Suprapubic skin (tissue), 4 donors: ENCODE data around the gene ARPC5. TPM values are rescaled to one million over a fixed set of nuclear protein-coding genes. Genes with fewer than 3 reads are reported as not detected.

Source experiments
- DNase-seq, 2 donors: peaks; one replicate each; pipeline ENCODE4 v3.0.0-alpha.2; 2019; ENCODE audit warnings: low spot score in 2 of 2
- H3K27ac ChIP-seq: fragments of 200-600 bp; sonication (generic); one replicate; pipeline ENCODE4 v1.5.1; 2019
- H3K27me3 ChIP-seq: fragments of 200-600 bp; sonication (generic); one replicate; pipeline ENCODE4 v1.5.1; 2019
- H3K36me3 ChIP-seq: fragments of 200-600 bp; sonication (generic); one replicate; pipeline ENCODE4 v1.5.1; 2019
- H3K4me1 ChIP-seq: fragments of 200-600 bp; sonication (generic); one replicate; pipeline ENCODE4 v1.5.1; 2019
- H3K4me3 ChIP-seq: fragments of 200-600 bp; sonication (generic); one replicate; pipeline ENCODE4 v1.5.1; 2019; ENCODE audit warnings: mild to moderate bottlenecking
- H3K9me3 ChIP-seq: fragments of 200-600 bp; sonication (generic); one replicate; pipeline ENCODE4 v1.5.1; 2019
- CTCF ChIP-seq, 2 donors: fragments of 200-600 bp in 1 of 2; fragments of 450-650 bp in 1 of 2; sonication (generic) in 1 of 2; IDR thresholded peaks; one replicate each; pipeline ENCODE4 v1.5.1; 2016 to 2019; ENCODE audit warnings: antibody characterized with exemption in 2 of 2, mild to moderate bottlenecking in 1 of 2, moderate library complexity in 1 of 2
- EP300 ChIP-seq: sonication (generic); formaldehyde crosslinking; IDR thresholded peaks from one replicate; pipeline ENCODE4 v1.6.1; 2017; ENCODE audit warnings: antibody characterized with exemption
- POLR2A ChIP-seq, 2 donors: fragments of 450-650 bp; IDR thresholded peaks; one replicate each; pipeline ENCODE4 v1.6.1; 2017; ENCODE audit warnings: antibody characterized with exemption in 2 of 2, mild to moderate bottlenecking in 2 of 2, moderate library complexity in 2 of 2
- POLR2AphosphoS5 ChIP-seq, 3 donors: sonication (generic); formaldehyde crosslinking; IDR thresholded peaks; one replicate each; pipeline ENCODE4 v1.6.1; 2017; ENCODE audit warnings: antibody characterized with exemption in 3 of 3
- WGBS: methylation state at CpG from one replicate; pipeline ENCODE4 v1.1.5; 2018; 5-methylcytosine and 5-hydroxymethylcytosine counted together
- total RNA-seq, 4 donors: library from RNA; depleted of rRNA; stranded (reverse); fragments of >200 nt; gene quantifications; one replicate each; pipeline ENCODE4 v1.1.0, GENCODE V29; 2016

Gene ARPC5
- total RNA-seq, 4 donors from 2014 or later, result 45.1 to 66.9 (median 52.5) TPM

GRCh38 chr1:183597656-183598347 lies 37.8 kb downstream of the ARPC5 start:
- H3K27me3 ChIP-seq, result no peaks in the 10 kb centered on the region
- peak overlapping the region; percentile 31 for H3K27ac ChIP-seq
- H3K4me3 ChIP-seq, result no peak overlapping the region
- DNase-seq, result no peak
- WGBS, result 75% methylated on average over 5 of the region's 5 CpGs
- no peaks in the 10 kb centered on the region for H3K9me3 ChIP-seq
- no peak for TF ChIP-seq POLR2A (IDR thresholded peaks at IDR 0.05)
- no peaks in the 10 kb centered on the region for H3K36me3 ChIP-seq
- peaks cover 3% of the 10 kb centered on the region for H3K4me1 ChIP-seq

- 81% methylated on average over 5 of the region's 5 CpGs for WGBS
- no peak for DNase-seq
- no peak overlapping the region for H3K4me3 ChIP-seq
- peaks cover 3% of the 10 kb centered on the region for H3K4me1 ChIP-seq
- no peak for TF ChIP-seq POLR2A (IDR thresholded peaks at IDR 0.05)
- no peak for TF ChIP-seq EP300
- no peak for TF ChIP-seq POLR2AphosphoS5 (IDR thresholded peaks at IDR 0.05)
- TF ChIP-seq CTCF (IDR thresholded peaks at IDR 0.05), result no peak
- no peaks in the 10 kb centered on the region for H3K36me3 ChIP-seq
- no peak overlapping the region for H3K27ac ChIP-seq
- no peaks in the 10 kb centered on the region for H3K9me3 ChIP-seq
- no peaks in the 10 kb centered on the region for H3K27me3 ChIP-seq
Observed at GRCh38 chr1:183596500-183596899, 39.1 kb downstream of the ARPC5 start.

- no peak for DNase-seq
- 100% methylated on average over 2 of the region's 2 CpGs for WGBS
- TF ChIP-seq EP300 (no peak), POLR2A (IDR thresholded peaks at IDR 0.05) (no peak), POLR2AphosphoS5 (IDR thresholded peaks at IDR 0.05) (no peak), CTCF (IDR thresholded peaks at IDR 0.05) (no peak)
- Histone ChIP-seq H3K9me3 (no peaks in the 10 kb centered on the region), H3K36me3 (no peaks in the 10 kb centered on the region), H3K4me3 (no peak overlapping the region), H3K27me3 (no peaks in the 10 kb centered on the region), H3K4me1 (peaks cover 3% of the 10 kb centered on the region), H3K27ac (no peak overlapping the region)
Observed at GRCh38 chr1:183595537-183595936, 40.0 kb downstream of the ARPC5 start.

- H3K4me3 ChIP-seq, result no peak overlapping the region
- H3K9me3 ChIP-seq, result no peaks in the 10 kb centered on the region
- H3K27ac ChIP-seq, result no peak overlapping the region
- H3K27me3 ChIP-seq, result no peaks in the 10 kb centered on the region
- no peaks in the 10 kb centered on the region for H3K36me3 ChIP-seq
- TF ChIP-seq POLR2A (IDR thresholded peaks at IDR 0.05) (no peak), EP300 (no peak), POLR2AphosphoS5 (IDR thresholded peaks at IDR 0.05) (no peak), CTCF (IDR thresholded peaks at IDR 0.05) (no peak)
- 68% methylated on average over 3 of the region's 3 CpGs for WGBS
- DNase-seq, result no peak
- peaks cover 10% of the 10 kb centered on the region for H3K4me1 ChIP-seq
Observed at GRCh38 chr1:183593356-183593755, 42.2 kb downstream of the ARPC5 start.

- Histone ChIP-seq H3K27me3 (no peaks in the 10 kb centered on the region), H3K4me1 (peaks cover 8% of the 10 kb centered on the region), H3K9me3 (no peaks in the 10 kb centered on the region), H3K36me3 (no peaks in the 10 kb centered on the region), H3K27ac (no peak overlapping the region), H3K4me3 (no peak overlapping the region)
- TF ChIP-seq EP300 (no peak), CTCF (IDR thresholded peaks at IDR 0.05) (no peak), POLR2AphosphoS5 (IDR thresholded peaks at IDR 0.05) (no peak), POLR2A (IDR thresholded peaks at IDR 0.05) (no peak)
- DNase-seq, result no peak
- WGBS, result 90% methylated on average over 7 of the region's 7 CpGs
Observed at GRCh38 chr1:183592733-183593132, 42.9 kb downstream of the ARPC5 start.
